ENCODE data around the gene GOSR1. TPM values are rescaled to one million over a fixed set of nuclear protein-coding genes. Genes with fewer than 3 reads are reported as not detected.
"Not testable (repeated sequence)": the region's sequence is repeated elsewhere in the genome, so short reads cannot be mapped to it uniquely, and the experiment has no call there.

The GOSR1 gene
- total RNA-seq, 1 experiment from 2014 or later: 27.4 TPM

DNA sequence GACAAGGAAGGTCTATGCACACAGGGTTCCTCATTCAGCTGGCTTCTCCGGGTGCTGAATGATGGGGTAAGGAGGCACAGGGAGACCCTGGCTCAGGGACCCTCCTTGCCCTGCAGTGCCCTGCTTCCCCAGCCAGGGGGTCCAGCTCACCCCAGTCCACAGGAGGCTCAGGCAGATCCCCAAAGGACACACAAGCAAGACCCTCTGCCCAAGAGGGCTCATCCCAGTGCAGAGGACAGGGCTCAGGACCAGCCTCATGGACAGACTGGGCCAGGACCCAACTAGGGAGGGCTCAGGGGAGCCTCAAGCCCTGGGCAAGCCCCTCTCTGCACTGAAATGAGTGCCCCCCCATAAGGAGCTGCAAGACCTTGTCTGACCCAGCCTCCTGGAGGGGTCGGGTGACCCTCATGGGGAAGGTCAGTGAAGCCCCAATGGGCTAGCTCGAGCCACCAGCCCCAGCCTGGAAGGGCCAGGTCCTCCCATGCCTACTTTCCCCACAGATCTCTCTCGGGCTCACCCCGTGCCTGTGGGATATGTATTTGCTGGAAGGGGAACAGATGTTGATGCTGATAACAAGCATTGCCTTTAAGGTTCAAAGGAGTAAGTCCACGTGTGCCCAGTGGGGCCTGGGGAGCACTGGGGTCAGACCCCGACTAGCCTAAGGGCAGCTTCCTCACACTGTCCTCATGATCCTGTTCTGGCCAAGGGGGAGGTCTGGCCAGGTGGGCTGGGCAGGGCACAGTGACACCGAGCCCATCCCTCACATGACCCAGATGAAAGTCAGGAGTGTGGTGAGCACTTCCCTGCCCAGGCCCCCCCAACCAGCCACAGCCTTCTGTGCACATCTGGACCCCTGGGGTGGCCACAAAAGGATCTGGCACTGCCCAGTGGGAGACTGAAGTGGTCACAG is 83.2 kb downstream of the GOSR1 start:
- DNase-seq (ENCODE audit: low read depth): not testable (repeated sequence)

GRCh38 chr17:30561766-30562165 is 84.6 kb downstream of the GOSR1 start:
- DNase-seq (ENCODE audit: low read depth): not testable (repeated sequence)

- DNase-seq (ENCODE audit: low read depth): not testable (repeated sequence)
These were observed 86.1 kb downstream of the GOSR1 start for GRCh38 chr17:30563131-30563904.

- DNase-seq (ENCODE audit: low read depth): not testable (repeated sequence)
These were observed 86.7 kb downstream of the GOSR1 start for GRCh38 chr17:30563905-30564390.

- not testable (repeated sequence) for DNase-seq (ENCODE audit: low read depth)
These were observed 87.3 kb downstream of the GOSR1 start for GRCh38 chr17:30564422-30565072.

DNA sequence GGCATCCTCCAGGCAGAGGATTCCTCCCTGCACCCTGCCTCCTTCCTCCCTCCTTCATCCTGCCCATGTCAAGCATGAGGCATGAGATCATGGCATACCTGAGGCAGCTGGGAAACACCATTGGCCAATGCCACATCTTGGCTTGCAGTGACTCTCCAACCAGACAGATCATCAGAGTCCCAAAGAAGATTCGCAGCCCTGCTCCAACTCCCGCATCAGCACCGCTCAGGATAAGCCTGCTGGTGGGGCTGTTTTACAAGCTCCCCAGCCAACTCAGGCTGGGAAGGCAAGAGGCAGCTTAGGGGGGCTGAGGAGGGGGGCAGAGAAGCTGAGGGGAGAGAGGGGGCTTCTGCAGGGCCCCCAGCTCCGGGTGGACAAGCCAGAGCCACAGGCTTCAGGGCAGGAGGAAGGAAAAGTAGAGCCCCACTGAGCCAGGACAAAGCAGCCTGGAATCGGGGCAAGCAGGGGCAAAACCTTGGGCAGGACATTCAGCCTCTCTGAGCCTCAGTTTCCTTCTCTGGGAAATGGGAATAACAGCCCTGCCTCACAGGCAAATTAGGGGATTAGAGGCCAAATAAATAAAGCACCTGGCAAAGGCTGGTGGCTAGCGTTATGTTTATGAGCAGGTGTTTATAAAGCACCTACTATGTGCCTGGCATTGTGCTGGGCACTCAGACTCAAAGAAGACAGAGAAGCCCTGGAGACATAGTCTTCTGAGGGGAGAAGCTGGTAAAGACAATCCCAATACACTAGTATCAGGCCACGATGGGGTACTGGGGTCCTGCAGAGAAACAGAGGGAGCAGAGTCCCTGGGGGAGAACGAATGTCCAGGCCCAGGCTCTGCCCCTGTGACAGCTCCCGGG is 88.1 kb downstream of the GOSR1 start:
- no peak for DNase-seq (ENCODE audit: low read depth)

GRCh38 chr17:30566104-30566503 is 88.9 kb downstream of the GOSR1 start:
- DNase-seq (ENCODE audit: low read depth): not testable (repeated sequence)

DNA sequence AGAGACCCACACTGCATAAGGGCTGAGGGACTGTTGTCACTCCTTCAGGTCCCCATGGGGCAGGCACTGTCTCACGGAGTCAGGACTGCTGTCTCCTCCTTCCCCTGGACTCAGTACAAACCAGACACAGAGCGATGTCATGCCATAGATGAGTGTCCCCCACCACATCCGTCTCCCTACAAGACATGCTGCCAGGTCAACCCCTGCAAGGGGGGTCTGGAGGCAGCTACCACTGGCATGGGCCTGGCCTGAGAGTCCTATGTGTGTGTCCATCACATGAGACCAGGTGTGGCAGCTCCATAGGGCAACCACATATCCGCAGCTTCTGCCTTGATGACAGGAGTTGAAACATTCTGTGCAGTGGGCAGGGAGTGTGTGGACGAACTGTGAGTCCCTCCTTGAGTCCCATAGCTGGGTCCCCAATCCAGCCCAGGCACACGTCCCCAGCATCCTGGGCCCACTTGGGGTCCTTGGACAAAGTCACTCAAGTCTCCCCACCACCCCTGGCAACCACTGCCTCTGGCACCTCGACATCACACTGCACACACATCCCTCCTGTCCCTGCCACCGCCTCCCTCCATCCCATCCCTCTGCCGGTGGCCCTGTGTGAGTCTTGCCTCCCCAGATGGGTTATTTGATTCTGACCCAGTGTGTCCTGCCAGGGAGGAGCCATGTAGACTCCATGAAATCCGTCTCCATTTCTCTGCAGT is 89.5 kb downstream of the GOSR1 start:
- not testable (repeated sequence) for DNase-seq (ENCODE audit: low read depth)

DNA sequence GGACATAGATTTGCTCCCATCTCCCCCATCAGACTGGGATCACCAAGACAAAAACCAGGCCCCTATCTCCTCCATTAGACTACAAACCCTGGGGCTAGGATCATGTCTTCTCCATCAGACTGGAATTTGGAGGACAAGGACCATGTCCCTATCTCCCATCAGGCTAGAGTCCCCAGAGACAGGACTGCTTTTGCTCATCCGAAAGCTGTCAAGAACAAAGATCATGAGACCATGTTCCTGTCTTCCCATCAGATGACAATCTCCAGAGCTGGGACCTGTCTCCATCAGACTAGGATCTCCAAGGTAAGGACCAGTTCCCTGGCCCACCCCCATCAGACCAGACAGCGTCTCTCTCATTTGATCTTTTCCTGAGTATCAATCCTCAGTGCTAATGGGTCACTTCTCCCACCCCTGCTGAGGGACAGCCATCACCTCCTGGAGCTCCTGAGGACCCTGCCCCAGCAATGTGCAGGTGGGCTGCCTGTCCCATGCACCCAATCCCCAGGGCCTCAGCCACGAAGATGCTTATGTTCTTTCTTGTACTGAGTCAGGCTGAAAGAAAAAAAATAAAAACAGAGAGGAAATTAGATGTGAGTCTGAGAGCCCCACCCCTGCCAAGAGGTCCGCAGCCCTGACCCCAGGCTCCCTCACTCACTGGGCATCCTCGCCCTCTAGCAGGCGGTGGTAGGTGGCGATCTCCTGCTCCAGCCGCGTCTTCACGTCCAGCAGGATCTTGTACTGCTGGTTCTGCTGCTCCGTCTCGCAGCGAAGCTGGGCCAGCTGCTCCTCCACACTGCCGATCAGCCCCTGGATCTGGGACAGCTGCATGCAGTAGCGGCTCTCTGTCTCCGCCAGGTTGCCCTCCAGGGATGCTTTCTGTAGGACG is 90.3 kb downstream of the GOSR1 start:
- DNase-seq (ENCODE audit: low read depth): no peak

DNA sequence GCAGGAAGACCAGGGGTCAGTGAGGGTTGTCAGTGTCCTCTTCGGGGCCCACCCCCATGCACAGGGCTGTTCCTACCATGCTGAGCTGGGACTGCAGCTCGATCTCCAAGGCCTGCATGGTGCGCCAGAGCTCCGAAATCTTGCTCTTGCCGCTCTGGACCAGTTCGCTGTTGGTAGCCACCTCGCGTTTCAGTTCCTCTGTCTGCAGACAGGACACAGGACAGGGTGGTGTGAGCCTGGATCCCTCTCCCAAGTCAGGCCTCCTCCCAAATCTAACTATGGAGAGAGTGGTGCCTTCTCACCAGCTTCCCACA is 90.9 kb downstream of the GOSR1 start:
- no peak for DNase-seq (ENCODE audit: low read depth)

DNA sequence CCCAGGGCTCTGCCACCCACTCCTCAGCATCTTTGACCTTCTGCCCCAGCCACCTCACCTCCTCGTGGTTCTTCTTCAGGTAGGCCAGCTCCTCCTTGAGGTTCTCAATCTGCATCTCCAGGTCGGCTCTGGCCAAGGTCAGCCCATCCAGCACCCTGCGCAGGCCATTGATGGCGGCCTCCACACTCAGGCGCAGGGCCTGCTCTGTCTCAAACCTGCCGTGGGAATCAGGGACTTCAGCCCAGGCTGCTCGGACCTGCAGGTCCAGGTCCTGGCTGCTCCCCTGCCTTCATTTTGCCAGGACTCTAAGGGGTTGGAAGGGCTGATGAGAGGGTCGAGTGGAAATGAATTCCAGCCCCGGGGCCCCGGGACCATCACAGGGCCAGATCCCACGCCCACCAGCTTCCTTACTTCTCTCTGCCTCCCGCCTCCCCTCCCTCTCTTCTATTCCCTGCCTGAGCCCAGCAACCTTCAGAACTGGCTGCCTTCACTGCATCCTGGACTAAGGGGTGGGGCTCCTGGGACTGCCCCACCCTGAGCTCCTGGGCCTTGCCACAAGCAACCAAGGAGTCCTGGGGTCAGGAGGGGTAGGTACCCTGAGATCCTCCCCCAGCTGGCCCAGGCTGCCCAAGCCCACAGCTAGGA is 92.4 kb downstream of the GOSR1 start:
- DNase-seq (ENCODE audit: low read depth): not testable (repeated sequence)

DNA sequence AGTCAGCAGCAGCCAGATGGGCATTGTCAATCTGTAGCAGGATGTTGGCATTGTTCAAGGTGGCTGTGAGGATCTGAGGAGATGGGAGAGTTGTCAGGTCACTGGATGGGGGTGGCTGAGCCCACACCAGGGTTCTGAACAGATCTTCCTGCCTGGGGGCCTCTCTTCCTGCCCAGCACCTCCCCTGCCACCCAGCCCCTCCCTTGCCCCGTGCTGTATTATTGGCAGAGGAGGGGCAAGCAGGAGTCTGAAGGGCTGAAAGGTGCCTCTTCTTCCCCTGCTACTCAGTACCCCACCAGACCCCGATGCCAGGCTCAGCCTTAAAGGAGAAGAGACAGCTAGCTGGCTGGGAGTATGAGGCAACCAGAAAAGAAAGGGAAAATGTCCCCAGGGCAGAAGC is 93.0 kb downstream of the GOSR1 start:
- DNase-seq (ENCODE audit: low read depth): no peak

DNA sequence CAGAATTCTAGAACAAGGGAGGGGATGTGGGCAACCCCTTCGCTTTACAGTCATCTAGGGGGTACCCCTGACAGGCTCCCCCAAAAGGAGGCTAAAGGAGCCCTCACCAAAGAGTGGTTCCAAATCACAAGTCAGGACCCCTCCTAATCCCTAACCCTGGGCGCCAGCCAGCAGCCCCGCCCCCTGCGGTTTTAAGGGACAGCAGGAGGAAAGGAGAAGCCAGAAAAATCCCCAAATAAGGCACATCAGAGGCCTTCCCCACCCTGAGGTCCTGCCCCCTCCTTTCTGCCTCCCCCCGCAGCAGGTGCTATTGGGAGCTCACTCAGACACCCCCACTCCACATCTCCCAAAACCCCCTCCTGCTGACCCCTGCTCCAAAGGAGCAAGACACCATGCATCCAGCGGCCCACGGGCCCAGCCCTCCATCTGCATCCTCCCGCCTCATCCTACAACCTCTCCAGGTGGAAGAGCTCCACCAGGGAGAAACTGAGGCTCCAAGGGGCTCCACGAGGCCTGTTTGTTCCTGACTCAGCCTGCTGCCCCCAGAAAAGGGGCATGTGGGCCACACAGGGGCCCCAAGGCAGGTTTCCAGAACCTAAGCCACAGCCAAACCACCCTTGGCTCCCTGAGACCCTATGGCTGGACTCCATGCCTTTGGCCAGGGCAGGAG is 93.5 kb downstream of the GOSR1 start:
- DNase-seq (ENCODE audit: low read depth): no peak

DNA sequence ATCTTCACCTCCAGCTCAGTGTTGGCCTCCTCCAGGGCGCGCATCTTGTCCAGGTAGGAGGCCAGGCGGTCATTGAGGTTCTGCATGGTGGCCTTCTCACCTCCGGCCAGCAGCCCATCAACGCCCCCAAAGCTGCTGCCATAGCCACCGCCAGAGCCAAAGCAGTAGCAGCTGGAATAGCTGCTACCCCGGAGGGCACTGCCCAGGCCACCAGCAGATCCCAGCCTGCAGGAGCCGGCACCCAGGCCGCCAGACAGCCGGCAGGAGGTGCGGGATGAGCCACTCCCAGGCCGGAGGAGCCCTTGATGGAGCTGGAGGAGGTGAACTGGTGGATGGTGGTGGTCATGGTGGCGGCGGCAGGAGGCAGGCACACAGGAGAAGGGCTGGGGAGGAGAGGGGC is 94.2 kb downstream of the GOSR1 start:
- not testable (repeated sequence) for DNase-seq (ENCODE audit: low read depth)

DNA sequence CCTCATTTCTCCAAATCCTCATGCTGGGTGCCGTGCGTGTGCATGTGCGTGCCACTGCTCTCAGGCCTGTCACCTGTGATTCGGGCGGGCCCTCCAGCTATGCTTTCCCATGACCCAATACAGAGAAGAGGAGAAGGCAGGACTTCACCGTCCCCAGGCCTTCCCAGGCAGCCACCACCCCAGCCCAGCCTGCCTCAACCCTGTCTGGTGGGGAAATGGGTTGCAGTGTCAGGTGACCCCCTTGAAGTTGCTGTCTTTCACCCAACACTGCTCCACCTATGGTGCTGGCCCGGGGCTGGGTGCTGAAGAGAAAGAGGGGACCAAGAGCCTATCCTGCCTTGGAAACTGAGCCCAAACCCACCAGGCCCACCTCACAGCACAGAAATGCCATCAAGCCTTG is 94.7 kb downstream of the GOSR1 start:
- no peak for DNase-seq (ENCODE audit: low read depth)

GRCh38 chr17:30572651-30573554 is 95.7 kb downstream of the GOSR1 start:
- DNase-seq (ENCODE audit: low read depth): not testable (repeated sequence)

GRCh38 chr17:30573603-30574175 is 96.5 kb downstream of the GOSR1 start:
- no peak for DNase-seq (ENCODE audit: low read depth)

Measured in HT1080 (cell line).